Activated T-cell treated with anti-CD3 and anti-CD28 coated beads for 48 hours (primary cell): Measurements from ENCODE around the gene HLA-F.

ENCODE experiments used
- DNase-seq: peaks from one replicate; pipeline ENCODE4 v3.0.0-alpha.2; 2020; ENCODE audit warnings: low read depth

HLA-F gene

GRCh38 chr6:29744131-29744530 is 20.9 kb downstream of the HLA-F start:
- no peak for DNase-seq

- DNase-seq, result no peak
These were observed 21.4 kb downstream of the HLA-F start for GRCh38 chr6:29744621-29745020.

GRCh38 chr6:29745386-29745785 is 22.2 kb downstream of the HLA-F start:
- DNase-seq, result no peak

- DNase-seq, result no peak
These were observed 22.7 kb downstream of the HLA-F start for GRCh38 chr6:29745855-29746449.

- DNase-seq, result no peak
These were observed 23.8 kb downstream of the HLA-F start for GRCh38 chr6:29746846-29747687.

- no peak for DNase-seq
These were observed 24.5 kb downstream of the HLA-F start for GRCh38 chr6:29747688-29748250.

- DNase-seq, result peak; percentile 80
These were observed 25.4 kb downstream of the HLA-F start for GRCh38 chr6:29748391-29749307.

- DNase-seq, result no peak
These were observed 26.1 kb downstream of the HLA-F start for GRCh38 chr6:29749308-29749662.

GRCh38 chr6:29749668-29750067 is 26.4 kb downstream of the HLA-F start:
- DNase-seq, result no peak

GRCh38 chr6:29750709-29751108 is 27.5 kb downstream of the HLA-F start:
- DNase-seq, result no peak

- DNase-seq, result no peak
These were observed 28.2 kb downstream of the HLA-F start for GRCh38 chr6:29751480-29751879.

- DNase-seq, result peak; percentile 82
These were observed 29.4 kb downstream of the HLA-F start for GRCh38 chr6:29752451-29753308.

- DNase-seq, result no peak
These were observed 30.0 kb downstream of the HLA-F start for GRCh38 chr6:29753309-29753644.

GRCh38 chr6:29755295-29755871 is 32.1 kb downstream of the HLA-F start:
- DNase-seq, result no peak

GRCh38 chr6:29757282-29757681 is 34.0 kb downstream of the HLA-F start:
- DNase-seq, result no peak

GRCh38 chr6:29757701-29758293 is 34.6 kb downstream of the HLA-F start:
- no peak for DNase-seq

- DNase-seq, result no peak
These were observed 35.5 kb downstream of the HLA-F start for GRCh38 chr6:29758761-29759160.

- DNase-seq, result no peak
These were observed 36.2 kb downstream of the HLA-F start for GRCh38 chr6:29759457-29759856.

- no peak for DNase-seq
These were observed 37.1 kb downstream of the HLA-F start for GRCh38 chr6:29760328-29760727.

GRCh38 chr6:29762051-29762450 is 38.8 kb downstream of the HLA-F start:
- no peak for DNase-seq

- DNase-seq, result no peak
These were observed 39.6 kb downstream of the HLA-F start for GRCh38 chr6:29762781-29763214.
